Muscle layer of colon (tissue), 2 donors: ENCODE data around the gene LACRT.

ENCODE experiments used
- H3K27ac ChIP-seq: one replicate; pipeline ENCODE4 v1.7.0; 2013; ENCODE audit warnings: low read depth, mild to moderate bottlenecking, low read length, moderate library complexity
- H3K27me3 ChIP-seq, 2 donors: one replicate each; pipeline ENCODE4 v1.7.0; 2013; ENCODE audit warnings: low read length in 2 of 2, mild to moderate bottlenecking in 2 of 2; ENCODE audit not compliant: insufficient read depth in 2 of 2, control insufficient read depth in 1 of 2
- H3K36me3 ChIP-seq: one replicate; pipeline ENCODE4 v1.7.0; 2013; ENCODE audit warnings: mild to moderate bottlenecking, low read length; ENCODE audit not compliant: insufficient read depth
- H3K4me1 ChIP-seq: one replicate; pipeline ENCODE4 v1.7.0; 2013; ENCODE audit warnings: mild to moderate bottlenecking, low read length; ENCODE audit not compliant: insufficient read depth
- H3K4me3 ChIP-seq, 2 donors: one replicate each; pipeline ENCODE4 v1.7.0; 2013; ENCODE audit warnings: low read length in 2 of 2, low read depth in 1 of 2, mild to moderate bottlenecking in 1 of 2, moderate library complexity in 1 of 2
- H3K9ac ChIP-seq: one replicate; pipeline ENCODE4 v1.7.0; 2013; ENCODE audit warnings: low read length
- H3K9me3 ChIP-seq: one replicate; pipeline ENCODE4 v1.7.0; 2013; ENCODE audit warnings: mild to moderate bottlenecking, low read length
- donor health status: abdominal sarcoma.
- donor health status: Adenocarcinoma of cecum.

Gene LACRT

GRCh38 chr12:54631988-54632728, 2.5 kb downstream of the LACRT start:
- Histone ChIP-seq H3K27ac (no peak overlapping the region), H3K4me1 (no peaks in the 10 kb centered on the region), H3K36me3 (no peaks in the 10 kb centered on the region), H3K9me3 (no peaks in the 10 kb centered on the region), H3K27me3 (no peaks in the 10 kb centered on the region), H3K4me3 (no peak overlapping the region), H3K9ac (no peak overlapping the region)

DNA sequence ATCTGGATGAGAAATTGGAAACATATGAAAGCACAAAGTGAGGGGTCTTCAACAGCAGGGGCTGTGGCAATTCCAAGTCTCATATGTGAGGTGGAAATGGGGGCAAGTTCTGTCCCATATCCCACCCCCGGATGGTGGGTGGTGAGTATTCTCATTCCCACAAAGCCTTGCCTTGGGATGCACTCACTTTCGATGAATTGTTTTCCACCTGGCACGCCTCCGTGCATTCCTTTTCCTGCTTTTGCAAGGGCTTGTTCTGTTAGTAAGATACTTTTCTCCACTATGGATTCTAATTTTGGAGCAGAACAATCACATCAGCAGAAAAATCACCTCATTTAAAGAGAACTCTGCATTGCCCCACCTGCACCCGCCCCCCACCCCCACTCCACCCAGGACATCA, 3.1 kb downstream of the LACRT start:
- Histone ChIP-seq H3K27me3 (no peaks in the 10 kb centered on the region), H3K4me3 (no peak overlapping the region), H3K27ac (no peak overlapping the region)

DNA sequence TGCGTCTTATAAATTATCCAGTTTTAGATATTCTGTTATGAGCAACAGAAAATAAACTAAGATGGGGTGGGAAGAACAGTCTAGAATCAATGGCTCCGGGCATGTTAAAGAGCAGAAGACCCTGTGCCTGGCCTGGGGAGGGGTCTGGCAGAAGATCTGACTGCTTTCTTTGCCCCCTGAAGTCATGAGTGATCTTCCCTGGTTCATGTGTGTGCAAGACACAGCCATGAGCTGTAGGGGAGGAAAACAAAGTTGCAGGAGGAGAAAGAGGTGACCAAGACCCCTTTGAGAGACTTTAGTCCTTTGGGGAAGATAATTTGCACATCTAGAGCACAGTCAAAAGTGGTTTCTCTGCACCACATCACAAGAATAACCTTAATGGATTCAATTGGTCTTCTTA, 4.8 kb downstream of the LACRT start:
- Histone ChIP-seq H3K9me3 (no peaks in the 10 kb centered on the region), H3K36me3 (no peaks in the 10 kb centered on the region), H3K4me3 (no peak overlapping the region), H3K27ac (no peak overlapping the region), H3K27me3 (no peaks in the 10 kb centered on the region), H3K9ac (no peak overlapping the region), H3K4me1 (no peaks in the 10 kb centered on the region)

More for the DNA sequence above, 3.1 kb downstream of the LACRT start:
- Histone ChIP-seq H3K36me3 (no peaks in the 10 kb centered on the region), H3K9ac (no peak overlapping the region), H3K4me1 (no peaks in the 10 kb centered on the region), H3K9me3 (no peaks in the 10 kb centered on the region)

- Histone ChIP-seq H3K9me3 (no peaks in the 10 kb centered on the region), H3K36me3 (no peaks in the 10 kb centered on the region), H3K9ac (no peak overlapping the region), H3K4me1 (no peaks in the 10 kb centered on the region), H3K27me3 (no peaks in the 10 kb centered on the region), H3K27ac (no peak overlapping the region), H3K4me3 (no peak overlapping the region)
Measured at GRCh38 chr12:54628186-54628846, 6.4 kb downstream of the LACRT start.

DNA sequence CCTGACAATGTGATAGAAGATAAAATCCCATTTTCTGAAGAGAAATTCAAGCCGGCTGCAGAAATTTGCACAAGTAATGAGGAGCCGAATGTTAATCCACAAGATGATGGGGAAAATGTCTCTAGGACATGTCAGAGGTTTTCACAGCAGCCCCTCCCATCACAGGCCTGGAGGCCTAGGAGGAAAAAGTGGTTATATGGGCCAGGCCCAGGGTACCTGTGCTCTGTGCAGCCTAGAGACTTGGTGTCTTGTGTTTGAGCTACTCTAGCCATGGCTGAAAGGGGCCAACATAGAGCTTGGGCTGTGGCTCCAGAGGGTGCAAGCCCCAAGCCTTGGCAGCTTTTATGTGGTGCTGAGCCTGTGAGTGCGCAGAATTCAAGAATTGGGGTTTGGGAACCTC, 7.4 kb downstream of the LACRT start:
- no peak overlapping the region for H3K27ac ChIP-seq
- no peaks in the 10 kb centered on the region for H3K9me3 ChIP-seq
- H3K9ac ChIP-seq, result no peak overlapping the region
- H3K36me3 ChIP-seq, result no peaks in the 10 kb centered on the region
- H3K4me3 ChIP-seq, result no peak overlapping the region
- no peaks in the 10 kb centered on the region for H3K4me1 ChIP-seq
- H3K27me3 ChIP-seq, result no peaks in the 10 kb centered on the region

DNA sequence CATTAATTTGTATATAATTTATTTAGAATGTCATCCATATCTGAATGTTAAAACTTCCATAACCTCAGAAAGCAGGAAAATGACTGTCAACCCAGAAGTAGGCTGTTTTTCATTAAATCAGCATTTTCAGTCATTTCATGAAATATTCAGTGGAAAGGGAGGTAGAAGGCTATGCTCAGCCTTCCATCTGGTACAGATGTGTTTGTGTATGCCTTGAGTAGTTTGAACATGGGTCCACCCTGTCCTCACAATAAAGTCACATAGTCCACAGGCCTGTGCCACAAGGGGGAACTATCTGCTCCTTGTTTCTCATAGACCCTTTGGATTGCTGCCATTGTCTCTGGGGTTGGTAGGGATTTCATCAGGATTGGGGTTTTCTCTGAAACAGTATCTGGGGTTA, 9.1 kb downstream of the LACRT start:
- H3K4me3 ChIP-seq, result no peak overlapping the region
- H3K4me1 ChIP-seq, result no peaks in the 10 kb centered on the region
- no peaks in the 10 kb centered on the region for H3K9me3 ChIP-seq
- no peaks in the 10 kb centered on the region for H3K27me3 ChIP-seq
- no peak overlapping the region for H3K27ac ChIP-seq
- no peak overlapping the region for H3K9ac ChIP-seq
- H3K36me3 ChIP-seq, result no peaks in the 10 kb centered on the region

DNA sequence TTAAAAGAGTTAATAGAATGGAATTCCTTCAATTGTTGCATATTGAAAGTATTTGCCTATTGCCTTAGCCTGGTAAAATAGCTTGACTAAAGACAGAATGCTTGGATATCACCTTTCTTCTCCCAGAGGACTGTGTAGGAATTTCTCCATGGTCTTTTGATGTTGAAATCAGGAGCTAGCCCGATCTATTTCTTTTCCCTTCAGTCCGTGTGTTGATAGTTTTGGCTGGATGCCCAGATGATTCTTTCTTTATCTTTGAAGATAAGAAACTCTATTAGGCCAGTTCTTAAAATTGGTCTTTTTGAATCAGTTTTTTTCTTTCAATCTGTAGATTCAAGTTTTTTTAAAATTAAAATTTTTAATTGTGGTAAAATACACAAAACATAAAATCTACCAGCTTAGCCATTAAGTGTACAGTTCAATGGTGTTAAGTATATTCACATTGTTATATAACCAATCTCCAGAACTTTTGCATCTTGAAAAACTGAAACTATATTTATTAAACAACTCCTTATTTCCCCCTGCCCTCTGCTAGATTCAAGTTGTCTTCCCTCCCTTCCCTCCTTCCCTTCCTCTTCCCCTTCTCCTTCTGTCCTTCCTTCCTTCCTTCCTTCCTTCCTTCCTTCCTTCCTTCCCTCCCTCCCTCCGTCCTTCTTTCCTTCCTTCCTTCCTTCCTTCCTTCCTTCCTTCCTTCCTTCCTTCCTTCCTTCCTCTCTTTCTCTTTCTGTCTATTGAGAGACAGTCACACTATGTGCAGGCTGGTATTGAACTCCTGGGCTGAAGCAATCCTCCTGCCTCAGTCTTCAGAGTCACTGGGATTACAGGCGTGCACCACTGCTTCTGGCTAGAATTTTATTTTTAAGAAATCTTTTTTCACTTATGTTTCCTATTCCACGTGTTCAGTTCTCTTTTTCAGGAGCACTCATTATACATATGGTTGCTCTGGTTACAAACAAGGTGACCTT, 10.1 kb downstream of the LACRT start:
- Histone ChIP-seq H3K9me3 (no peaks in the 10 kb centered on the region), H3K4me3 (no peak overlapping the region), H3K27ac (no peak overlapping the region), H3K9ac (no peak overlapping the region), H3K27me3 (no peaks in the 10 kb centered on the region), H3K4me1 (no peaks in the 10 kb centered on the region), H3K36me3 (no peaks in the 10 kb centered on the region)

GRCh38 chr12:54622463-54623183, 12.1 kb downstream of the LACRT start:
- no peak overlapping the region for H3K27ac ChIP-seq
- no peak overlapping the region for H3K9ac ChIP-seq
- no peaks in the 10 kb centered on the region for H3K9me3 ChIP-seq
- H3K4me3 ChIP-seq, result no peak overlapping the region
- H3K4me1 ChIP-seq, result no peaks in the 10 kb centered on the region
- H3K27me3 ChIP-seq, result no peaks in the 10 kb centered on the region
- H3K36me3 ChIP-seq, result no peaks in the 10 kb centered on the region

- Histone ChIP-seq H3K4me1 (no peaks in the 10 kb centered on the region), H3K27me3 (no peaks in the 10 kb centered on the region), H3K9ac (no peak overlapping the region), H3K36me3 (no peaks in the 10 kb centered on the region), H3K27ac (no peak overlapping the region), H3K4me3 (no peak overlapping the region), H3K9me3 (no peaks in the 10 kb centered on the region)
Measured at GRCh38 chr12:54616933-54617680, 17.6 kb downstream of the LACRT start.

GRCh38 chr12:54612225-54612750, 22.4 kb downstream of the LACRT start:
- no peaks in the 10 kb centered on the region for H3K27me3 ChIP-seq
- no peak overlapping the region for H3K4me3 ChIP-seq
- no peak overlapping the region for H3K27ac ChIP-seq
- no peaks in the 10 kb centered on the region for H3K36me3 ChIP-seq
- no peaks in the 10 kb centered on the region for H3K9me3 ChIP-seq
- H3K4me1 ChIP-seq, result no peaks in the 10 kb centered on the region
- no peak overlapping the region for H3K9ac ChIP-seq
